ENCODE results near the gene CEP104. TPM values are rescaled to one million over a fixed set of nuclear protein-coding genes. Genes with fewer than 3 reads are reported as not detected.

The CEP104 gene
- total and polyA plus RNA-seq, 2 experiments from 2014 or later, result 12.3 to 29.8 TPM

DNA sequence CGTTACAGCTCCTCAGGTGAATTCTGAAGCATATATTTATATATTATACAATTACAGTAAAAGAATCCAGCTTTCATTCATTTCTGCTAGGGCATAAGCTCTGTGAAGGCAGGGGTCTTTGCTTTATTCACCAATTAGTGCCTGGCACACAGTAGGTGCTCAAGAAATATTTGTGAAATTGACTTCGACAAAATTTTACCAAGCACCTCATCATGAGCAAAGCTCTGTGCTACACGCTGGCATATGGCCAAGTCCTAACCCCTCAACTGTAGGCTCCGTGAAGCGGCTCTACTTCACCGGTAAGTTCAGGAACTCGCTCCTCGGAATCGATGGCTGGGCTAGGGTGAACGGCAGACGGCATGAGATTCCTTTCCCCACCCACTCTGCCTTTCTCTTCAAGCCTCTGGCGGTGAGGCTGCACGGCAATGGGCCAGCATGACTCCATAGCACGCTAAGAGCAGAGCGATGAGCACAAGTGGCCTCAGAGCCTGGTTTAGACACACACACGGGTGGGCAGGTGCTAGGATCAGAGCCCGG lies 34.4 kb upstream of the CEP104 start:
- H3K79me2 ChIP-seq (ENCODE audit: insufficient read depth), result peaks cover 52% of the 10 kb centered on the region
- no peaks in the 10 kb centered on the region for H4K20me1 ChIP-seq (ENCODE audit: insufficient read depth)
- H3K27me3 ChIP-seq (replicated peaks; ENCODE audit: insufficient read depth), result no peaks in the 10 kb centered on the region
- 88 to 89% methylated on average over 15 to 17 of the region's 17 CpGs for WGBS, 2 experiments (ENCODE audit: low coverage in 1 of 2, low lambda C conversion rate in 2 of 2, missing lambda C conversion rate in 2 of 2)
- no peak overlapping the region for H2AFZ ChIP-seq
- peaks cover 25% of the 10 kb centered on the region; the same call in 1 of the 2 replicates for H3K36me3 ChIP-seq (ENCODE audit: low read depth)
- no peaks in the 10 kb centered on the region for H3K9me2 ChIP-seq (ENCODE audit: insufficient read depth)
- TF ChIP-seq EZH2 (IDR thresholded peaks at IDR 0.05; ENCODE audit: insufficient read depth, poor library complexity, severe bottlenecking) (no peak), EZH2phosphoT487 (IDR thresholded peaks at IDR 0.05; ENCODE audit: insufficient read depth, low read depth) (no peak)
- no peak for DNase-seq
- no peak overlapping the region for H3K4me2 ChIP-seq (ENCODE audit: unreplicated experiment)
- no peak overlapping the region for H3K27ac ChIP-seq
- no peak overlapping the region for H3K4me3 ChIP-seq
- in situ Hi-C loops (cut with MboI), result no loop called here
- H3K9ac ChIP-seq, result no peak overlapping the region
- H3K9me3 ChIP-seq (ENCODE audit: low read depth), result no peaks in the 10 kb centered on the region
- H3K4me1 ChIP-seq (ENCODE audit: insufficient read depth), result peaks cover 10% of the 10 kb centered on the region; the same call in 1 of the 2 replicates
- H3F3A ChIP-seq (ENCODE audit: insufficient read depth), result no peaks in the 10 kb centered on the region

DNA sequence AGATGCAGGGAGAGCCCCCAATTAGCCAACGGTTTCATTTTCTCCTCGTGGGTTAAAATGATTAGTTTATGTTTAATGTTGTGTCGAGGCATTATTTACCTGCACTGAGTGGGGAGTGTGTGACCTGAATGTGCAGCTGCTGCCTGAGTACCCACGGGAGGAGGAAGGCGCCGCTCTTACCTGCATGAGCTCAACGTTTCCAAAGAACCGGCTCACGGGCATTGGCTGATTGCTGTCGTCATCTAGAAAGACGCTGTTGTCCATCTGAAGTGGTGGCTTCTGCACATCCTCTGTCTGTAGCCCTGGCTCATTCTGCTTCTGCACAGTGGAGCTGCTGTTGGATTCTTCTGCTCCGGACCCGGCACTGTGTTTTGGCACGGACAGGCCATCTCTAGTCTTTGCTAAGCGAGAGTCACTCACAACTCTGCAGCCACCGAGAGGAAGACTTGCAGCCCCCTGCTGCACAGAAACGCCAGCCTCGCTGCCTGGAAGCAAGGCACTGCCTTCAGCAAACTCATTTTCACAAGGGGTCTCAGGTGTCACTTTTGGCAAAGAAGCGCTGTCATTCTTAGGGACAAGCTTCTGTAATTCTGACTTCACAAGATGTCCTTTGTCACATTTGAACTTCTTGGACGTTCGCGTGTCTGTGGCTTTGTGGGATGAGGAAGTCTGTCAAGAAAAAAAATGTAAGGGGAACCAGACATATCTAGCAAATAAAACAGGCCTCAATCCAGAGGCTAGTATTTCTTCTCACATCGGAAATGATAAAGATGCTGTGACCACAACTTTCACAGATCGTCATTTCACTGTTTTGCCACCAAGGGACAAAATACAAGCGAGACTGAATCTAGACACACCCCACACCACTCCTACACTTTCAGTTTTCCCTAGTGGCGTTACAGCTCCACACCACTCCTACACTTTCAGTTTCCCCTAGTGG lies 33.6 kb upstream of the CEP104 start:
- Histone ChIP-seq H3F3A (ENCODE audit: insufficient read depth) (no peaks in the 10 kb centered on the region), H4K20me1 (ENCODE audit: insufficient read depth) (no peaks in the 10 kb centered on the region), H3K36me3 (ENCODE audit: low read depth) (peaks cover 25% of the 10 kb centered on the region; the same call in 1 of the 2 replicates), H3K27ac (no peak overlapping the region), H2AFZ (no peak overlapping the region), H3K79me2 (ENCODE audit: insufficient read depth) (peaks cover 45% of the 10 kb centered on the region), H3K9ac (no peak overlapping the region), H3K9me3 (ENCODE audit: low read depth) (no peaks in the 10 kb centered on the region), H3K4me3 (no peak overlapping the region), H3K9me2 (ENCODE audit: insufficient read depth) (no peaks in the 10 kb centered on the region), H3K4me1 (ENCODE audit: insufficient read depth) (peaks cover 6% of the 10 kb centered on the region; the same call in 1 of the 2 replicates), H3K27me3 (replicated peaks; ENCODE audit: insufficient read depth) (no peaks in the 10 kb centered on the region), H3K4me2 (ENCODE audit: unreplicated experiment) (no peak overlapping the region)
- DNase-seq, result no peak
- TF ChIP-seq EZH2phosphoT487 (IDR thresholded peaks at IDR 0.05; ENCODE audit: insufficient read depth, low read depth), result no peak
- 87 to 91% methylated on average over 25 to 26 of the region's 26 CpGs for WGBS, 2 experiments (ENCODE audit: low coverage in 1 of 2, low lambda C conversion rate in 2 of 2, missing lambda C conversion rate in 2 of 2)
- in situ Hi-C loops (cut with MboI), result no loop called here

DNA sequence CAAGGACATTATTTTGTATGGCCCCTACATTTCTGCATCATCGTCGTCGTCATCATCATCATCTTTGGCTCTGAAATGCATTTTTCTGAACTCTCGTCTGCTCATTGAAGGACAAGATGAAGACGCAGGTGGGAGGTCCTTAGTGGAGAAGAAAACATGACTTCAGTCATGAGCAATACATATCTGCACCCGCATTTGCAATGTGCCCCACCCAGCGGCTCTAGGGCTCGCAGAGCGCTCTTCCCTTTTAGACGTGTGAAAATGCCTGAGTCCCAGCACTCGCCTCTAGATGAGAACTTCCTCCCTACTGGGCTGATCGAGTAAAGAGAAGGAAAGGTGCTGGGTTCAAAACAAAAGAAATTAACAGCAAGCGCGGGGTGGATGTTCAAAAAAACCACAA lies 32.9 kb upstream of the CEP104 start:
- Histone ChIP-seq H4K20me1 (ENCODE audit: insufficient read depth) (no peaks in the 10 kb centered on the region), H3K9me3 (ENCODE audit: low read depth) (no peaks in the 10 kb centered on the region), H3K27ac (no peak overlapping the region), H2AFZ (no peak overlapping the region), H3K36me3 (ENCODE audit: low read depth) (peaks cover 25% of the 10 kb centered on the region; the same call in 1 of the 2 replicates), H3K9me2 (ENCODE audit: insufficient read depth) (no peaks in the 10 kb centered on the region), H3K4me3 (no peak overlapping the region), H3K4me2 (ENCODE audit: unreplicated experiment) (no peak overlapping the region), H3K27me3 (replicated peaks; ENCODE audit: insufficient read depth) (no peaks in the 10 kb centered on the region), H3K4me1 (ENCODE audit: insufficient read depth) (no peaks in the 10 kb centered on the region), H3K79me2 (ENCODE audit: insufficient read depth) (peaks cover 37% of the 10 kb centered on the region), H3K9ac (no peak overlapping the region), H3F3A (ENCODE audit: insufficient read depth) (peaks cover 2% of the 10 kb centered on the region; the same call in 1 of the 2 replicates)
- in situ Hi-C loops (cut with MboI), result no loop called here
- TF ChIP-seq EZH2phosphoT487 (IDR thresholded peaks at IDR 0.05; ENCODE audit: insufficient read depth, low read depth) (no peak), EZH2 (IDR thresholded peaks at IDR 0.05; ENCODE audit: insufficient read depth, poor library complexity, severe bottlenecking) (no peak)
- no peak for DNase-seq
- 94 to 95% methylated on average over 14 of the region's 14 CpGs for WGBS, 2 experiments (ENCODE audit: low coverage in 1 of 2, low lambda C conversion rate in 2 of 2, missing lambda C conversion rate in 2 of 2)

DNA sequence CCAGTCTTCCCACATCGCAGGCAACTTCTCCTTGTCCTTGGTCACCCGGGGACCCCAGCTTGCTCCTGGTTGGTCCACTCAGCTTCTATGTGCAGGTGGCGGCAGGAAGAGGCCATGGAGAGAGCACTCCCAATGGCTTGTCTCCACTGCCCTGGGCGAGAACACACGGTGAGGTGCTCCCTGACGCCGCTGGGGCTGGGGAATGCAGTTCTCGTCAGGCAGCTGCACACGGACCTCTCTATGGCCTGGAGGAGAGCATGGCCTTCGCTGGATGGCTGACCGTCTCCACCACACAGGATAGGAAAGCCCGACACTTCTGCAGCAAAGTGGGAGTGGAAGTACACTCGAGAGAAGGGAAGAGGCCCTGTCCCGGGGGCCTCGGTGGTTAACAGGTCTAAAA lies 31.3 kb upstream of the CEP104 start:
- no peak for DNase-seq
- in situ Hi-C loops (cut with MboI), result no loop called here
- Histone ChIP-seq H3K9me3 (ENCODE audit: low read depth) (no peaks in the 10 kb centered on the region), H3K4me3 (no peak overlapping the region), H3K27me3 (replicated peaks; ENCODE audit: insufficient read depth) (no peaks in the 10 kb centered on the region), H3K9me2 (ENCODE audit: insufficient read depth) (no peaks in the 10 kb centered on the region), H4K20me1 (ENCODE audit: insufficient read depth) (no peaks in the 10 kb centered on the region), H3K4me2 (ENCODE audit: unreplicated experiment) (no peak overlapping the region), H3K36me3 (ENCODE audit: low read depth) (peaks cover 25% of the 10 kb centered on the region; the same call in 1 of the 2 replicates), H3K9ac (no peak overlapping the region), H3K4me1 (ENCODE audit: insufficient read depth) (no peaks in the 10 kb centered on the region), H3K27ac (no peak overlapping the region), H3F3A (ENCODE audit: insufficient read depth) (peaks cover 2% of the 10 kb centered on the region; the same call in 1 of the 2 replicates), H2AFZ (no peak overlapping the region), H3K79me2 (ENCODE audit: insufficient read depth) (peaks cover 21% of the 10 kb centered on the region)
- TF ChIP-seq EZH2 (IDR thresholded peaks at IDR 0.05; ENCODE audit: insufficient read depth, poor library complexity, severe bottlenecking), result no peak
- TF ChIP-seq EZH2phosphoT487 (IDR thresholded peaks at IDR 0.05; ENCODE audit: insufficient read depth, low read depth), result no peak
- 93 to 97% methylated on average over 15 of the region's 15 CpGs for WGBS, 2 experiments (ENCODE audit: low coverage in 1 of 2, low lambda C conversion rate in 2 of 2, missing lambda C conversion rate in 2 of 2)
